ENCODE data around the gene ZFYVE28.

ZFYVE28 gene

DNA sequence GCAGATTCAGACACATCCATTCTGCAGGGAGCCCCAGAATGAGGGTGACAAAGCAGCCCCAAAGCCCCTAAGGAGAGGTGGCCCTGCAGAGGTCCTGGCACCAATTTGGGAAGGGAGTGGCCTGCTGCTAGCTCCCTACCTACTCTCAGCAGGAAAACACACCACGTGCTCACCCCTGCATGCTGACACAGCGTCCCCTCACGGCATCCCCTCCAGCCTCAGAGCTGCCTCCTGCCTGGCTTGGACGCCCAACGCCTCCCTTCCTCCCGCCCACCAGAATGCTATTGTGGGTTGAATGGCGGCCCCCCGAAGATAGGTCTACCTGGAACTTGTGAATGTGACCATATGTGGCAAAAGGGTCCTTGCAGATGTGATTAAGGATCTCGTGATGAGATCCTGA lies 28.8 kb downstream of the ZFYVE28 start:
- TF ChIP-seq POLR2AphosphoS5 (IDR thresholded peaks at IDR 0.05; ENCODE audit: low read depth, low read length) (no peak), FOXP2 (optimal IDR thresholded peaks at IDR 0.05; ENCODE audit: borderline replicate concordance, extremely low read depth, extremely low read length, insufficient read depth) (no peak), SIN3A (IDR thresholded peaks at IDR 0.05; ENCODE audit: borderline replicate concordance, insufficient read depth, low read length) (no peak), TAF1 (IDR thresholded peaks at IDR 0.05; ENCODE audit: borderline replicate concordance, insufficient read depth, low read length) (no peak)
- TF ChIP-seq, protein P1, sequence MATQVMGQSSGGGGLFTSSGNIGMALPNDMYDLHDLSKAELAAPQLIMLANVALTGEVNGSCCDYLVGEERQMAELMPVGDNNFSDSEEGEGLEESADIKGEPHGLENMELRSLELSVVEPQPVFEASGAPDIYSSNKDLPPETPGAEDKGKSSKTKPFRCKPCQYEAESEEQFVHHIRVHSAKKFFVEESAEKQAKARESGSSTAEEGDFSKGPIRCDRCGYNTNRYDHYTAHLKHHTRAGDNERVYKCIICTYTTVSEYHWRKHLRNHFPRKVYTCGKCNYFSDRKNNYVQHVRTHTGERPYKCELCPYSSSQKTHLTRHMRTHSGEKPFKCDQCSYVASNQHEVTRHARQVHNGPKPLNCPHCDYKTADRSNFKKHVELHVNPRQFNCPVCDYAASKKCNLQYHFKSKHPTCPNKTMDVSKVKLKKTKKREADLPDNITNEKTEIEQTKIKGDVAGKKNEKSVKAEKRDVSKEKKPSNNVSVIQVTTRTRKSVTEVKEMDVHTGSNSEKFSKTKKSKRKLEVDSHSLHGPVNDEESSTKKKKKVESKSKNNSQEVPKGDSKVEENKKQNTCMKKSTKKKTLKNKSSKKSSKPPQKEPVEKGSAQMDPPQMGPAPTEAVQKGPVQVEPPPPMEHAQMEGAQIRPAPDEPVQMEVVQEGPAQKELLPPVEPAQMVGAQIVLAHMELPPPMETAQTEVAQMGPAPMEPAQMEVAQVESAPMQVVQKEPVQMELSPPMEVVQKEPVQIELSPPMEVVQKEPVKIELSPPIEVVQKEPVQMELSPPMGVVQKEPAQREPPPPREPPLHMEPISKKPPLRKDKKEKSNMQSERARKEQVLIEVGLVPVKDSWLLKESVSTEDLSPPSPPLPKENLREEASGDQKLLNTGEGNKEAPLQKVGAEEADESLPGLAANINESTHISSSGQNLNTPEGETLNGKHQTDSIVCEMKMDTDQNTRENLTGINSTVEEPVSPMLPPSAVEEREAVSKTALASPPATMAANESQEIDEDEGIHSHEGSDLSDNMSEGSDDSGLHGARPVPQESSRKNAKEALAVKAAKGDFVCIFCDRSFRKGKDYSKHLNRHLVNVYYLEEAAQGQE (IDR thresholded peaks at IDR 0.05; ENCODE audit: insufficient read depth in 1 of 2, low read depth in 2 of 2, low read length in 2 of 2), result no peak

DNA sequence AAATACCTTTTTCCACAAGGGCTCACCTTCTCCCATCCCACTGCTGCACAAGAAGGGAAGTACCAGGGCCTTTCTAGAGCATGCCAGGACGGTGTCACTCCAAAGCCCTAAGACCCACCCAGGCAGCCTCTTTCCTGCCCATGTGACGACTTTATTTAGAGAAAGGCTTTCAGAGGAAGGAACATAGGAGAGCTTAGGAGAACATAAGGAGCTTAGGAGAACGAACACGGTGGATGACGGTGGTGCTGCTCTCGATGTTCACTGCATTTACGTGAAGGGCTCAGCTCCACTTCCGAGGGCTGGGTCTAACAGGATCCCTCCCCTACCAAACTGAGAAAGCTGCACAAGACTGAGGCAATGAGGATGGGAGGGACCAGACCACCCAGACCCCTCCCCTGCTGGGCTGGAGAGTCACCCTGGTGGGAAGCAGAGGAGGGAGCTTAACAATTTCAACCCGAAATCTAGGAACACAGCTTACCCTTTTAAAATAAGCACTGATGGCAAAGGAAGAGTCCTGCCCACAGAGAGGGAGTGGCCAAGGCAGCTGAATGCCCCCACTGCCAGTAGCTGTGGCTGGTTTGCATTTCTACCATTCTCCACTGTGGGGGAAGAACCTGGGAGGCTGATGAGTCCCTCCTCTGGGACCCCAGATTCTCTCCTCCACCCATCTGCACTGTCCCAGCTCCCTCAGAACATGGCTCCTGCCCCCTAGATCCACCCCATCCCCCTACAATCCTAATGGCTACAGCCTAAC lies 29.8 kb downstream of the ZFYVE28 start:
- TF ChIP-seq, protein P1 (IDR thresholded peaks at IDR 0.05; ENCODE audit: insufficient read depth in 1 of 2, low read depth in 2 of 2, low read length in 2 of 2), result no peak
- TF ChIP-seq SIN3A (IDR thresholded peaks at IDR 0.05; ENCODE audit: borderline replicate concordance, insufficient read depth, low read length) (no peak), FOXP2 (optimal IDR thresholded peaks at IDR 0.05; ENCODE audit: borderline replicate concordance, extremely low read depth, extremely low read length, insufficient read depth) (no peak), POLR2AphosphoS5 (IDR thresholded peaks at IDR 0.05; ENCODE audit: low read depth, low read length) (no peak)

DNA sequence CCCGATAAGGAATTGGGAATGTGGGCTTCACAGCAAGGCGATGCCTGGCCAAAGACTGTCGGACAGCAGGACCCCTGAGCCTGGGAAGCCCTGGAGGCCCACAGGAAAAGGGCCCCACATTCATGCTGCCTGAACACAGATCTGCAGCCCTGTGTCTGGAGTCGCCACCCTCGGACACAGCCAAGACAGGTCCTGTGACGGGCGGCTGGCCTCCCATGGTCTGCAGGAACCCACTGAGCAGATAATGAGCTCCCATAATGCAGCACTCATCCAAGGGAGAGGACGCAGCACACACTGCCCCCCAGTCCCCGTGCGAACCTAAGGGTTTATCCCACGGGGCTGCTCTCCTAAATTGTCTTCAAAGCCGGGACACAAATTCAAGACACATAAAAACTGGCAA lies 30.6 kb downstream of the ZFYVE28 start:
- TF ChIP-seq TAF1 (IDR thresholded peaks at IDR 0.05; ENCODE audit: borderline replicate concordance, insufficient read depth, low read length), result no peak
- no peak for TF ChIP-seq SIN3A (IDR thresholded peaks at IDR 0.05; ENCODE audit: borderline replicate concordance, insufficient read depth, low read length)
- TF ChIP-seq, protein P1 (IDR thresholded peaks at IDR 0.05; ENCODE audit: insufficient read depth in 1 of 2, low read depth in 2 of 2, low read length in 2 of 2), result no peak
- TF ChIP-seq FOXP2 (optimal IDR thresholded peaks at IDR 0.05; ENCODE audit: borderline replicate concordance, extremely low read depth, extremely low read length, insufficient read depth), result no peak
- TF ChIP-seq POLR2AphosphoS5 (IDR thresholded peaks at IDR 0.05; ENCODE audit: low read depth, low read length), result no peak

DNA sequence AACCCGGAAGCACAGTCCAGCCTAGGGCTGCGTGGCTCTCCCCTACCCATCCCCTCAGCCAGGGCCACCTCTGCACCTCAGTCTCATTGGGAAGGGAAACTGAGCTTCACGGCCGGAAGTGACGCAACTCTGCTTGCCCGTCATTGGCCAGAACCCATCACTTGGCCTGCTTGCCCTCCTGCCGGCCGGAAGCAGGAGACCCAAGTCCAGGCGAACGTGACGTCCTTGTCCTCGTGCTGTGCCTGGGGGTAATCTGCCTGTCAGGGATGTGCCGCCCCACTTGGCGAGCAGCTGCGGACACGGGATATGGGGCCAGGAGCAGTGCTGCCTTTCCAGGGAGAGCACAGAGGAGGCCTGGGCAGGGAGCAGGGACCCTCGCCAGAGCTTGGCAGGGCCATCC lies 31.2 kb downstream of the ZFYVE28 start:
- TF ChIP-seq FOXP2 (optimal IDR thresholded peaks at IDR 0.05; ENCODE audit: borderline replicate concordance, extremely low read depth, extremely low read length, insufficient read depth) (no peak), POLR2AphosphoS5 (IDR thresholded peaks at IDR 0.05; ENCODE audit: low read depth, low read length) (no peak), SIN3A (IDR thresholded peaks at IDR 0.05; ENCODE audit: borderline replicate concordance, insufficient read depth, low read length) (no peak), TAF1 (IDR thresholded peaks at IDR 0.05; ENCODE audit: borderline replicate concordance, insufficient read depth, low read length) (no peak)
- TF ChIP-seq, protein P1 (IDR thresholded peaks at IDR 0.05; ENCODE audit: insufficient read depth in 1 of 2, low read depth in 2 of 2, low read length in 2 of 2), result no peak
